PFSK-1 (cell line): ENCODE data around the gene ACOXL.

Experiments used
- FOXP2 ChIP-seq: optimal IDR thresholded peaks from 2 replicates; pipeline ENCODE3; 2011; ENCODE audit warnings: borderline replicate concordance, control low read depth, inconsistent platforms; ENCODE audit not compliant: insufficient read depth; ENCODE audit errors: extremely low read length, extremely low read depth
- POLR2AphosphoS5 ChIP-seq: IDR thresholded peaks from 2 replicates; pipeline ENCODE4 v1.6.1; 2012; ENCODE audit warnings: low read depth, mild to moderate bottlenecking, control low read depth, low read length, moderate library complexity
- REST ChIP-seq, 2 experiments: IDR thresholded peaks; 2 replicates each; pipeline versions ENCODE4 v1.6.1 to v1.8.0; 2011 to 2012; ENCODE audit warnings: low read depth in 2 of 2, low read length in 2 of 2, control low read depth in 1 of 2, inconsistent platforms in 1 of 2, mild to moderate bottlenecking in 1 of 2, moderate library complexity in 1 of 2; ENCODE audit not compliant: insufficient read depth in 1 of 2
- SIN3A ChIP-seq: IDR thresholded peaks from 2 replicates; pipeline ENCODE4 v1.6.1; 2012; ENCODE audit warnings: mild to moderate bottlenecking, low read length, moderate library complexity, borderline replicate concordance; ENCODE audit not compliant: insufficient read depth
- TAF1 ChIP-seq: IDR thresholded peaks from 2 replicates; pipeline ENCODE4 v1.6.1; 2012; ENCODE audit warnings: low read length, control low read depth, borderline replicate concordance; ENCODE audit not compliant: insufficient read depth

- no peak for TF ChIP-seq POLR2AphosphoS5
- no peak for TF ChIP-seq REST (IDR thresholded peaks at IDR 0.05; ENCODE audit: insufficient read depth in 1 of 2, low read depth in 2 of 2, low read length in 2 of 2)
- no peak for TF ChIP-seq TAF1
- no peak for TF ChIP-seq SIN3A
- TF ChIP-seq FOXP2: no peak
These were observed 412.9 kb downstream of the ACOXL start for GRCh38 chr2:111145103-111145760.
